Measurements from ENCODE around the gene SNX32. TPM values are rescaled to one million over a fixed set of nuclear protein-coding genes. Genes with fewer than 3 reads are reported as not detected.

SNX32 gene
- total RNA-seq, 4 donors from 2014 or later, result 0.33 to 0.78 (median 0.41) TPM

DNA sequence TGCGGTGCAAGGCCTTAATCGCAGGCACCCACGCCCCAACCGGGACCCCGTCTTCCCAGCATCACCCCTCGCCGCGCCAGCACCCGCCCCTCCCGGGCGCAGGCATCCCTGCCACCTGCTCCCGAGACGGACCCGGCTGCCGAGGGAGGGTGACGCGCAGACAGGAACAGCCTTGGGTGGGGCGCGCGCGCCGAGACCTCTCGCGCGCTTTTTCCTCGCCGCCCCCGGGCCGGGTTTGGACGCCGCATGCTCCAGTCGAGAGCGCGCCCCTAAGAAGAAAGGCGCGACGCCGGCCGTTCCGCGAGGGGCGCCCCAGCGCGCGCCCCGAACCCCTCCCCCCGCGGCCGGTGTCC, 23.7 kb downstream of the SNX32 start:
- Histone ChIP-seq H3K4me1 (peaks cover 40 to 75% (median 67%) of the 10 kb centered on the region in 4 donors), H3K9me3 (no peaks in the 10 kb centered on the region), H3K4me3 (peak overlapping the region; percentile 98 to 100 (median 99)), H3K36me3 (peaks cover 25 to 56% (median 47%) of the 10 kb centered on the region in 4 donors), H3K27me3 (no peaks in the 10 kb centered on the region), H3K27ac (replicated peaks in 1 of 4) (peak overlapping the region; percentile 98 to 100 (median 98))
- no peak for TF ChIP-seq POLR2AphosphoS5 (IDR thresholded peaks at IDR 0.05)
- no peak for TF ChIP-seq POLR2A (IDR thresholded peaks at IDR 0.05; ENCODE audit: low read depth)
- TF ChIP-seq EP300 (IDR thresholded peaks at IDR 0.05), result no peak
- TF ChIP-seq, protein P1, sequence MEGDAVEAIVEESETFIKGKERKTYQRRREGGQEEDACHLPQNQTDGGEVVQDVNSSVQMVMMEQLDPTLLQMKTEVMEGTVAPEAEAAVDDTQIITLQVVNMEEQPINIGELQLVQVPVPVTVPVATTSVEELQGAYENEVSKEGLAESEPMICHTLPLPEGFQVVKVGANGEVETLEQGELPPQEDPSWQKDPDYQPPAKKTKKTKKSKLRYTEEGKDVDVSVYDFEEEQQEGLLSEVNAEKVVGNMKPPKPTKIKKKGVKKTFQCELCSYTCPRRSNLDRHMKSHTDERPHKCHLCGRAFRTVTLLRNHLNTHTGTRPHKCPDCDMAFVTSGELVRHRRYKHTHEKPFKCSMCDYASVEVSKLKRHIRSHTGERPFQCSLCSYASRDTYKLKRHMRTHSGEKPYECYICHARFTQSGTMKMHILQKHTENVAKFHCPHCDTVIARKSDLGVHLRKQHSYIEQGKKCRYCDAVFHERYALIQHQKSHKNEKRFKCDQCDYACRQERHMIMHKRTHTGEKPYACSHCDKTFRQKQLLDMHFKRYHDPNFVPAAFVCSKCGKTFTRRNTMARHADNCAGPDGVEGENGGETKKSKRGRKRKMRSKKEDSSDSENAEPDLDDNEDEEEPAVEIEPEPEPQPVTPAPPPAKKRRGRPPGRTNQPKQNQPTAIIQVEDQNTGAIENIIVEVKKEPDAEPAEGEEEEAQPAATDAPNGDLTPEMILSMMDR (IDR thresholded peaks at IDR 0.05), result no peak
- 0% methylated on average over 2 of the region's 49 CpGs for WGBS
- intact Hi-C loops (cut with DNase I), result no loop called here
- DNase-seq (ENCODE audit: extremely low spot score), result no peak

DNA sequence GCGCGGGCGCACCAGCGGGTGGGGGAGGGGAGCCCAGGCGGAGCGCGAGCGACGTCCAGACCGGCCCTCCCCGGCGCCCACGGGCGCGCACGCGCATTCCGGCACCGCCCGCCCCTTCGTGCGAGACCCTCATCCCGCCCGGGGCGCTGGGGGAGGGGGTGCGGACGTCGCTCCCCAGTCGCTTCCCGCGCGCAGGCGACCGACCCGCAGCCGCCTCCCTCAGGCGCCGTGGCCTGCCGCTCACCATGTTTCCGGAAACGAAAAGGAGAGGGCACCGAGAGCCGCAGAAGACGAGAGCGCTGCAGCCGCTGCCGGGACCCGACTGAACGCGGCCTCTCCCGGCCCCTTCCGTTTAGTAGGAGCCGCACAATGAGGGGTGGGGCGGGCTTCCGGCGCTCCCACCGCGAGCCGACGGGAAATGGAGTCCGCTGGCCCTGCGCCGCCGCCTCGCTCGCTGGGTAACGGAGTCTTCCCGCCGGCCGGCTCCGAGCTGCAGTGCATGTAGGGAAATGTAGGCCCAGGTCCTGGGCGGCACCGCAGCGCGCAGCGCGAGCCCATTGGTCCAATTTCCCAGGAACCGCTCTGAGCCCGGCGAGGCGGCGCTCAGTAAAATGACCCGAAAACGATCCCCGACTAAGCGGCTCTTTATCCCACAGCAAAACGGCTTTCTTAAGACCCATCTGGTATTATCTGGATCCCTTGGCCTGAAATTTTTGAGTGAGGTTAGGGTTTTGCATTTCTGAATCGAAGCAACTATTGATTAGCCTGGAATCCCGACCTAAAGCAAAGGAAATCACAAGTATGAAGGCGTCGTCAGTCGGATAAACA, 24.3 kb downstream of the SNX32 start, which contains the start of gene CFL1:
Gene CFL1, minus strand, starts transcription at position 328 of the 828 bp plus-strand sequence. Its CDS starts 81 bp downstream, at position 247.
- Histone ChIP-seq H3K27me3 (no peaks in the 10 kb centered on the region), H3K27ac (replicated peaks in 1 of 4) (peak within 1 kb of the TSS; percentile 98 to 100 (median 98)), H3K9me3 (no peaks in the 10 kb centered on the region), H3K4me3 (peak within 1 kb of the TSS; percentile 98 to 100 (median 99)), H3K36me3 (peaks cover 26 to 56% (median 47%) of the 10 kb centered on the region in 4 donors), H3K4me1 (peaks cover 40 to 76% (median 70%) of the 10 kb centered on the region in 4 donors)
- peak; percentile 99 for DNase-seq (ENCODE audit: extremely low spot score)
- intact Hi-C loops (cut with DNase I), result no loop called here
- TF ChIP-seq, protein P1 (IDR thresholded peaks at IDR 0.05), result peak in 1 of 3 experiments; percentile 27
- peak; percentile 99 for TF ChIP-seq POLR2AphosphoS5 (IDR thresholded peaks at IDR 0.05)
- no peak for TF ChIP-seq EP300 (IDR thresholded peaks at IDR 0.05)
- peak; percentile 98 for TF ChIP-seq POLR2A (IDR thresholded peaks at IDR 0.05; ENCODE audit: low read depth)
- 1% methylated on average over 30 of the region's 92 CpGs for WGBS

DNA sequence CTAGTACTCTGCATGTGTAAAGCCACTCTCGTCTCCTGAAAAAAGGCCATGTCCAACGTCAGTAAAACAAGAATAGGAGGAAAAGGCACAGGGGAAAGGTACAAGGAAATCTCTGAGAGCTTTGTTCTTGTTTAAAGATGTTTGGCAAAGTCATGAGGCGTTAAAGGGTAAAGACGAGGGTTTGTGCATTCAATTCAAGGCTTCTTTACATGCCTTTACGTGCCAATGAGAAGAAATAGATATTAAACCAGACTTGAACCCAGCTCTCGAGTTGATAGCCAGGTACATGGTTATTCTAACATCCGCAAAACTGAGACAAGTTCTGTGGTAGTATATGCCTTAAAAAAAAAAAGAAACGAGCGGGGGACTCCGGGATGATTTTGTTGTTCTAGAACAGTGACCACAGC, 24.9 kb downstream of the SNX32 start:
- DNase-seq (ENCODE audit: extremely low spot score), result no peak
- whole genome bisulfite sequencing, result 0% methylated on average over 10 of the region's 10 CpGs
- intact Hi-C loops (cut with DNase I), result no loop called here

DNA sequence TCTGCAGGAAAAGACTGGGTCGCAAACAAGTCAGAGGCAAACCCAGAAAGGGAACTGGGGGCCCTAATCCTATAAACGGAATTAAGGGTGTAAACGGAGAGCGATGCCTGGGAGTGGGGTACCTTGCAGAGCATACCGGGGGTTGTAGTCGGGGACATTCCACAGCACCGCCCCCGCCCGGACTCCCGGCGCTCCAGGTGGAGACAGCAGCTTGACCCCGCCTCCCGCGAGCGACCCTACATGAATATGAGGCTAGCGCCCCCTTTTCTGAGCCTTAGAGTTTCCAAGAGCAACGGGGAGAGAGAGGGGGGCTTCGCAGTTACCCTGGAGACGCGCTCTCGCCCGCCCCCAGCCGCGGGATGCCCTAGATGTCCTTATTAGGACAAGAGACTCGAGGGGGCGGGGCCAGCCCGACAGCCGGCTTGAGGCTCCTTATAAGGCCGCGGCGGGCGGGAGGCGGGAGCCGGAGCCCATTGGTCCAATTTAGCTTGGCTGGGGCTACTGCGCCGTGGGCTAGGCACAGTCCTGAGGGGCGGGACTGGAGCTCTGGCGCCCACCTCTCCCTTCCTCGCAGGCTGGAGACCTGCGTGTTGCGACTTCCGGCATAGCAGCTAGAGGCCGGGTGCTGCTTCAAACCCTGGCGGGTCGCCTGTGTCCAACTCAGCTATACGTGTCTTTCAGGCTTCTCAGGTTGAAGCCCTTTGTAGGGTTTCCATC, 25.5 kb downstream of the SNX32 start:
- peak; percentile 95 for TF ChIP-seq POLR2A (IDR thresholded peaks at IDR 0.05; ENCODE audit: low read depth)
- TF ChIP-seq, protein P1 (IDR thresholded peaks at IDR 0.05), result peak in 2 of 3 experiments; percentile 9
- TF ChIP-seq EP300 (IDR thresholded peaks at IDR 0.05), result no peak
- peak; percentile 99 to 100 for TF ChIP-seq POLR2AphosphoS5 (IDR thresholded peaks at IDR 0.05)
- Histone ChIP-seq H3K4me3 (peak overlapping the region; percentile 98 to 100 (median 99)), H3K4me1 (peaks cover 41 to 72% (median 70%) of the 10 kb centered on the region in 4 donors), H3K36me3 (peaks cover 30 to 56% (median 47%) of the 10 kb centered on the region in 4 donors), H3K27me3 (no peaks in the 10 kb centered on the region), H3K27ac (replicated peaks in 1 of 4) (peak overlapping the region; percentile 98 to 100 (median 98)), H3K9me3 (no peaks in the 10 kb centered on the region)
- intact Hi-C loops (cut with DNase I), result no loop called here
- WGBS, result 1% methylated on average over 25 of the region's 46 CpGs
- peak; percentile 100 for DNase-seq (ENCODE audit: extremely low spot score)

More for the DNA sequence above, 24.9 kb downstream of the SNX32 start:
- Histone ChIP-seq H3K36me3 (peaks cover 30 to 56% (median 47%) of the 10 kb centered on the region in 4 donors), H3K4me1 (peaks cover 41 to 76% (median 72%) of the 10 kb centered on the region in 4 donors), H3K27me3 (no peaks in the 10 kb centered on the region), H3K9me3 (no peaks in the 10 kb centered on the region), H3K27ac (replicated peaks in 1 of 4) (peak overlapping the region; percentile 98 to 100 (median 98)), H3K4me3 (peak overlapping the region; percentile 98 to 100 (median 99))
- TF ChIP-seq EP300 (IDR thresholded peaks at IDR 0.05) (no peak), POLR2AphosphoS5 (IDR thresholded peaks at IDR 0.05) (no peak), POLR2A (IDR thresholded peaks at IDR 0.05; ENCODE audit: low read depth) (no peak)
- TF ChIP-seq, protein P1 (IDR thresholded peaks at IDR 0.05), result no peak
